SJCRH30 (cell line): ENCODE data around the gene KIF16B. TPM values are rescaled to one million over a fixed set of nuclear protein-coding genes. Genes with fewer than 3 reads are reported as not detected.

ENCODE experiments used
- DNase-seq, 2 experiments: peaks; one replicate each; pipeline ENCODE4 v3.0.0-alpha.2; 2015 to 2020
- H3K27ac ChIP-seq: fragments of 250-450 bp; sonication (Bioruptor Pico); 2 replicates; pipeline ENCODE4 v1.5.1; 2020; ENCODE audit warnings: mild to moderate bottlenecking, moderate library complexity
- H3K27me3 ChIP-seq: fragments of 250-450 bp; sonication (Bioruptor Pico); 2 replicates; pipeline ENCODE4 v1.5.1; 2020; ENCODE audit warnings: mild to moderate bottlenecking, moderate library complexity
- H3K36me3 ChIP-seq: fragments of 250-450 bp; sonication (Bioruptor Pico); 2 replicates; pipeline ENCODE4 v1.5.1; 2020; ENCODE audit warnings: mild to moderate bottlenecking, moderate library complexity
- H3K4me1 ChIP-seq: fragments of 250-450 bp; sonication (Bioruptor Pico); 2 replicates; pipeline ENCODE4 v1.5.1; 2020; ENCODE audit warnings: mild to moderate bottlenecking, moderate library complexity
- H3K4me3 ChIP-seq: fragments of 250-450 bp; sonication (Bioruptor Pico); 2 replicates; pipeline ENCODE4 v1.5.1; 2020; ENCODE audit warnings: mild to moderate bottlenecking, moderate library complexity
- H3K9me3 ChIP-seq: fragments of 250-450 bp; sonication (Bioruptor Pico); replicated peaks from 2 replicates; pipeline ENCODE4 v1.5.1; 2020; ENCODE audit warnings: mild to moderate bottlenecking, moderate library complexity
- total RNA-seq: library from RNA; depleted of rRNA; stranded (reverse); fragments of >200 nt; shearing (Covaris generic); gene quantifications from 2 replicates; pipeline ENCODE4 v1.2.3, GENCODE V29; 2014

KIF16B gene
- total RNA-seq, 1 experiment from 2014 or later = 2.0 TPM

DNA sequence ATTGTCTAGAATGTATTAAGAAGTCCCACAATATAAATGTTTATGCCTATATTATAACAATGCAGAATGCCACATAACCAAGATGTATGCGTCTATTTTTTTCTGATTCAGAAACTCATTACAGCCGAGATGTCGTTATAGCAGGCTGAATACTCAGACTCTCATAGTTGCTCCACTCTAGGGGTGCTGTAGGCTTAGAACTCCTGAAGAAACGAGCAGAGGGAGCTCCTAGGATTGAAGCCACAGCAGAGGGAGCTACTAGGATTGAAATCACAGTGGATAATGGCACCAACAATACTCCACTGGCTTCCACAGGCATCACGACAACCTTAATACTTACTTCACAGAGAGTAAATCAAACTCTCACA lies 208.9 kb downstream of the KIF16B start:
- Histone ChIP-seq H3K36me3 (no peaks in the 10 kb centered on the region), H3K4me3 (no peak overlapping the region), H3K4me1 (no peaks in the 10 kb centered on the region), H3K9me3 (no peaks in the 10 kb centered on the region), H3K27me3 (peaks cover 7% of the 10 kb centered on the region; the same call in 1 of the 2 replicates), H3K27ac (no peak overlapping the region)
- no peak for DNase-seq

DNA sequence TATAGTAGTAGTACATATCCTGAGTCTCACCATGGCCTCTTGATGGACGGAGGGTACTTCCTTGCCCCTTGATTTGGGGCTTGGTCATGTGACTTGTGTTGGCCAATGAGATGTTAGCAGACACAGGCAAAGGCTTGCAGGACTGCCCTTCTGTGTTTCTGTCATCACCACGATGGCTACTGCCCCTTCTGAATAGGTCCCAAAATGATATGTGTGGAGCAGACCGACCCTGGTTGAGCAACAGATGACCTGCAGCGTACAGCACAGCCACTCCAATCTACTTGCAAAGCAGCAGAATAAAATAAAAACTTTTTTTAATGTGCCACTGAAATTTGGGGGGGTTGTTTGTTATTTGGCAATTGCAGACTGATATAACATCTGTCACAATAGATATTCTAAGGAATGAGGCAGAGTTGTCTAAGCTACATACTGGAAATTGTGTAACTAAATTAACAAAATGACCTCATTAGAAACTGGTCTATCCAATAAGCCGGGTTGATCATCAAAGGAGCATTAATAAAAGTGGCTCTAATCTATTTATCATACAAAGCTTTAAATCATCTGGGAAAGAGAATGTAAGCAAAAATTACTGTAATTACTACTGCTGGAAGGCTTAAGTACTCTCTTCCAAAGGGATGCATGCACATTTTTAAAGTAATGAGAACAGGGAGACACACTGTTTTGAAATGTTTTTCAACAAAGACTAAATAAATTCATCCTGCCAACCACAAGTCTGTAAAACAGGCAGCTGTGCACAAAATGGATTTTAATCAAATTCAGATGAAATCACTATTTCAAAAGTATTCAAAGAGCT lies 209.5 kb downstream of the KIF16B start:
- no peak for DNase-seq
- peaks cover 7% of the 10 kb centered on the region; the same call in 1 of the 2 replicates for H3K27me3 ChIP-seq
- H3K4me3 ChIP-seq = no peak overlapping the region
- no peak overlapping the region for H3K27ac ChIP-seq
- no peaks in the 10 kb centered on the region for H3K9me3 ChIP-seq
- no peaks in the 10 kb centered on the region for H3K4me1 ChIP-seq
- no peaks in the 10 kb centered on the region for H3K36me3 ChIP-seq

- no peaks in the 10 kb centered on the region for H3K9me3 ChIP-seq
- peaks cover 7% of the 10 kb centered on the region; the same call in 1 of the 2 replicates for H3K27me3 ChIP-seq
- DNase-seq = no peak
- H3K4me3 ChIP-seq = no peak overlapping the region
- H3K36me3 ChIP-seq = no peaks in the 10 kb centered on the region
- H3K27ac ChIP-seq = no peak overlapping the region
- H3K4me1 ChIP-seq = no peaks in the 10 kb centered on the region
Observed at GRCh38 chr20:16362642-16363041, 210.6 kb downstream of the KIF16B start.

DNA sequence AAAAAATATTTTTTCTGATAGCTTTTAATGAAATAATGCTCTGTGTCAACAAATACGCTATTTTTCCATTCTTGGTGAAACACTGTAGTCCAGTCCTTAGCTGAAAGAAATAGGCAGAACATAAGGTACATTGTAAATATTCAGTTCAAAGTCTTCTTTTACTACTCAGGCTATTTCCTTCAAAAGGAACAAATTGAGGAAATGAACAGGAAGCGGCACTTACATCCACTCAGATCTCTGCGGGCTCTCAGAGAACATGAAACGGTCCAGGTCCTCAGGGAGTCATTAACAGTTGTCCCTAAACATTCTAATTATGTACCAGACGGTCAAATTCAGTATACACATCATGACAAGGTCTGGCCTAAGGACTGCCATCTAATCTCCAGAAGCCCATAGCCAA lies 212.6 kb downstream of the KIF16B start:
- no peak overlapping the region for H3K27ac ChIP-seq

DNA sequence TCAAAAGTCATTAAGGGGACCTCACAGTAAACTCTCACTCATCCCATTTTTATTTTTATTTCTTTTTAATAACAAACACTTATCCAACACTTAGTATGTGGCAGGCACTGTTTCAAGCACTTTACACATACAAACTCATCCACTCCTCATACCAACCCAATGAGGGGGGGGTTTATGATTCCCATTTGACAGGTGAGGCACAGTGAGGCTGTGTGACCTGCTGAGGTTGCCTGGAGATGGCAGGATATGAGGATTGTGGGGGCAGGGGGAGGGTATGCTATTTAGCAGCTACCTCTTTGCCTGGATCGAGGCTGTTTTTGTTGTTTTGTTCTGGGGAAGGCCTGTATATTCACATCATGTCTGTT lies 219.8 kb downstream of the KIF16B start:
- Histone ChIP-seq H3K4me3 (no peak overlapping the region), H3K4me1 (no peaks in the 10 kb centered on the region), H3K27me3 (no peaks in the 10 kb centered on the region), H3K36me3 (no peaks in the 10 kb centered on the region), H3K9me3 (no peaks in the 10 kb centered on the region), H3K27ac (no peak overlapping the region)
- DNase-seq = no peak

More for the DNA sequence above, 212.6 kb downstream of the KIF16B start:
- H3K4me1 ChIP-seq = no peaks in the 10 kb centered on the region
- H3K9me3 ChIP-seq = no peaks in the 10 kb centered on the region
- H3K36me3 ChIP-seq = no peaks in the 10 kb centered on the region
- H3K4me3 ChIP-seq = no peak overlapping the region
- peaks cover 7% of the 10 kb centered on the region; the same call in 1 of the 2 replicates for H3K27me3 ChIP-seq
- no peak for DNase-seq

DNA sequence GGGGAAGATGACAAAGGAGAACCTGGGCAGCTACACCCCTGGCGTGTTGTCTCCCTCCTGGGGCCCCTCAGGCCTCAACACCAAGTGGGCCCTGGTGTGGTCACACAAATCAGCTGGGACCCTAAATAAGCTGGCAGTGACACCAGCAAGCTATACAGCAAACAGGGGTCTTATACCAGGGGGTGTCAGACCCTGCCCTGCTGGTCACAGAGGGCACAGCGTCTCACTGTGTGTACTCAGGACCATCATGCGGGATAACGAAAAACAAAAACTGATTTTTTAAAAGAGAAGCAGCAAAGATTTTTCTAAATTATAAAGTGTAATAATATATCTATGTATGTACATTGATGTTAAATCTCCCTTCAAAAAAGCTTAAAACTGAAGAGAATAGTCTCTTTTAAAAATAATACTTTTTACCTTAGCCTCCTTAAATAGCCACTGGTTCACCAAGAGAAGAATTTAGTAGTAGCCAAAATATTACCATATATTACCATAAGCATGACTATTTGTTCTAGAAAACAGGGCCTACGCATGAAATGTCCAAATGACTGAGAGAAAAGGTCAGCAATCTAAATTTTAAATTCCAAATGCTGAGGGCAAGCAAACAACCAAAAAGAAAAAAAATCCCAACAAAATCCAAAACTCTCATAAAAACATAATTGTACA lies 220.4 kb downstream of the KIF16B start:
- no peak for DNase-seq
- H3K4me3 ChIP-seq = no peak overlapping the region
- no peaks in the 10 kb centered on the region for H3K9me3 ChIP-seq
- no peaks in the 10 kb centered on the region for H3K36me3 ChIP-seq
- H3K27ac ChIP-seq = no peak overlapping the region
- no peaks in the 10 kb centered on the region for H3K4me1 ChIP-seq
- H3K27me3 ChIP-seq = no peaks in the 10 kb centered on the region

- Histone ChIP-seq H3K4me3 (no peak overlapping the region), H3K27me3 (no peaks in the 10 kb centered on the region), H3K27ac (no peak overlapping the region), H3K4me1 (no peaks in the 10 kb centered on the region), H3K36me3 (no peaks in the 10 kb centered on the region), H3K9me3 (no peaks in the 10 kb centered on the region)
- DNase-seq = no peak
Observed at GRCh38 chr20:16352321-16352720, 220.9 kb downstream of the KIF16B start.

DNA sequence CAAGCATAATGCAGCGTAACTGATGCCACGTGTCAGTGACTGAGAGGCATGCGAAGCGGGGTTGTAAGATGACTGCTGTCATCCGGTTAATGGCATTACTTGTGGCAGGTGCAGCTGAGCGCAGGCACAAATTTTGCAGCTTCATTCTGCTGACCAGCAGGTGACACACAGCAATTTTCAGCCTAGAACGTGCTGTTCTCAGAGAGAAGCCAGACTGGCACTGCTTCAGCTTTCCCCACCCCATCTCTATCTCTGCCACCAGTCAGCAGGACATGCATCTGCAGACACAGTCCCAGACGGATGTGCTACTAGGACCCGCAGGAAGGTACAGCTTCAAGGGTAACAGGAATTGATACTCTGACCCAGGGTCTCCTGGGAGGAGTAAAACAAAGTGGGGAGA lies 221.8 kb downstream of the KIF16B start:
- no peak overlapping the region for H3K4me3 ChIP-seq
- no peaks in the 10 kb centered on the region for H3K4me1 ChIP-seq
- no peaks in the 10 kb centered on the region for H3K27me3 ChIP-seq
- no peak overlapping the region for H3K27ac ChIP-seq
- H3K9me3 ChIP-seq = no peaks in the 10 kb centered on the region
- DNase-seq = no peak
- H3K36me3 ChIP-seq = no peaks in the 10 kb centered on the region

DNA sequence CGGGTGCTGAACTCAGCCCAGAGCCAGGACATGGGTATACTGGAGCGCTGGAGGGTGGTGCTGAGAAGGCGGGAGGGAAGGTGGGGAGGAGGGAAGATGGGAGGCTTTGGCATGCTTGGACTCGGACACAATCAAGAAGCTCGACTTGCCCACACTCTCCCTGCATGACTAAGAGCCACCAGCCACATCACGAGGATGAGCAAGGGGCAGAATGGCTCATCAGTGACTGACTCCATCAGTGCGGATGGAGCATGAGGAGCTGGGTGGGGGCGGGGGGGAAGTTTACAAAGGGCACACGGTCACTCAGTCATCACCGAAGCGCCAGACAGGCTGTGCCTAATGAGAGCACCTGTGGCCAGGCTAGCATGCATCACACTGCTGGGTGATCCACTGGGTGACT lies 222.8 kb downstream of the KIF16B start:
- H3K36me3 ChIP-seq = no peaks in the 10 kb centered on the region
- H3K4me3 ChIP-seq = no peak overlapping the region
- no peak for DNase-seq
- 0 out of 2 replicates have a peak, but pooled peaks cover 5% of the 10 kb centered on the region for H3K27me3 ChIP-seq
- no peak overlapping the region for H3K27ac ChIP-seq
- no peaks in the 10 kb centered on the region for H3K4me1 ChIP-seq
- no peaks in the 10 kb centered on the region for H3K9me3 ChIP-seq

DNA sequence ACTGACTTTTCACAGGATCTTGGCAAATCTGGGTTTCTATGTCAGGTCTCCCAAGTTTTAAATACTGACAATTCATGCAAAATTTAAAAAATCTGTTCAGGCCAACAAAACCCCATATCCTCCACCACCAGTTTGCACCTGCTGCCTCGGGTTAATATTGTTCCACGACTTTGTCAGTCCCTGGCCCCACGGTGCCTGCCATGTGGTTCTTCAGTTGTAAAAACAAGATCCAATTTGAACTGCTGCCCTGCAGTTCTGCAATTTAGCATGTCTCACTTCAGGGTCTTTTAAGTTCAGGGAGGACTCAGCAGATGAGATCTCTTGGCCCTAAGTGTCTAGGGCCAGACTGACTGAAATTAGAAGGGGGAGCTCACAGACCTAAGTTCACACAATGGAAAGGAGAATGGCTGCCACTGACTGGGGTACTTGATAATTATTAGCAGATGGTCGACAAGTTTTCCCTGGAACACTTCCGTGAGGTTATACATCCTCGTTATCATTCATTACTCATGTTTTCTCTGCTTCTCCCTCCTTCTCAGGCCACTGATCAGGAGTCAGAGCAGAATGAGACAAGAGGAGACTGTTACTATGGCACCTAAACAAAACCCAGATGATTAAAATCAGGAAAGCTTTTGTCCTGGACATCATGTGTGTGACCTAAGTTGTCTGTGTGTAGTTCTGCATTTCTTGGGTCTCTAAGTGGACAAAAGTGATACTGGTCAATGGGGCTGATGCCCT lies 223.6 kb downstream of the KIF16B start:
- H3K36me3 ChIP-seq = no peaks in the 10 kb centered on the region
- H3K4me3 ChIP-seq = no peak overlapping the region
- H3K27ac ChIP-seq = no peak overlapping the region
- H3K4me1 ChIP-seq = no peaks in the 10 kb centered on the region
- 0 out of 2 replicates have a peak, but pooled peaks cover 5% of the 10 kb centered on the region for H3K27me3 ChIP-seq
- DNase-seq = no peak
- H3K9me3 ChIP-seq = no peaks in the 10 kb centered on the region

- Histone ChIP-seq H3K36me3 (no peaks in the 10 kb centered on the region), H3K27ac (no peak overlapping the region), H3K4me1 (no peaks in the 10 kb centered on the region), H3K4me3 (no peak overlapping the region), H3K27me3 (0 out of 2 replicates have a peak, but pooled peaks cover 7% of the 10 kb centered on the region), H3K9me3 (no peaks in the 10 kb centered on the region)
- no peak for DNase-seq
Observed at GRCh38 chr20:16346956-16347355, 226.3 kb downstream of the KIF16B start.

GRCh38 chr20:16337707-16338106 lies 235.5 kb downstream of the KIF16B start:
- Histone ChIP-seq H3K4me3 (no peak overlapping the region), H3K27me3 (peaks cover 2% of the 10 kb centered on the region; the same call in 1 of the 2 replicates), H3K4me1 (no peaks in the 10 kb centered on the region), H3K9me3 (no peaks in the 10 kb centered on the region), H3K36me3 (no peaks in the 10 kb centered on the region), H3K27ac (no peak overlapping the region)
- DNase-seq = no peak

GRCh38 chr20:16327606-16328005 lies 245.6 kb downstream of the KIF16B start:
- H3K27ac ChIP-seq = no peak overlapping the region
- no peak for DNase-seq
- no peak overlapping the region for H3K4me3 ChIP-seq
- H3K4me1 ChIP-seq = no peaks in the 10 kb centered on the region
- no peaks in the 10 kb centered on the region for H3K36me3 ChIP-seq
- H3K27me3 ChIP-seq = no peaks in the 10 kb centered on the region
- H3K9me3 ChIP-seq = no peaks in the 10 kb centered on the region

GRCh38 chr20:16321291-16321690 lies 252.0 kb downstream of the KIF16B start:
- no peak overlapping the region for H3K4me3 ChIP-seq
- H3K27ac ChIP-seq = no peak overlapping the region
- no peaks in the 10 kb centered on the region for H3K36me3 ChIP-seq
- no peaks in the 10 kb centered on the region for H3K4me1 ChIP-seq
- no peak for DNase-seq
- no peaks in the 10 kb centered on the region for H3K27me3 ChIP-seq
- no peaks in the 10 kb centered on the region for H3K9me3 ChIP-seq
